ENCODE measurements around the gene NOSIP. TPM values are rescaled to one million over a fixed set of nuclear protein-coding genes. Genes with fewer than 3 reads are reported as not detected.
A peak's percentile ranks its signal among the peaks of the same experiment; 100 is the strongest.

The NOSIP gene
- total and polyA plus RNA-seq, 8 donors, result 18.1 to 354 (median 87.3) TPM

DNA sequence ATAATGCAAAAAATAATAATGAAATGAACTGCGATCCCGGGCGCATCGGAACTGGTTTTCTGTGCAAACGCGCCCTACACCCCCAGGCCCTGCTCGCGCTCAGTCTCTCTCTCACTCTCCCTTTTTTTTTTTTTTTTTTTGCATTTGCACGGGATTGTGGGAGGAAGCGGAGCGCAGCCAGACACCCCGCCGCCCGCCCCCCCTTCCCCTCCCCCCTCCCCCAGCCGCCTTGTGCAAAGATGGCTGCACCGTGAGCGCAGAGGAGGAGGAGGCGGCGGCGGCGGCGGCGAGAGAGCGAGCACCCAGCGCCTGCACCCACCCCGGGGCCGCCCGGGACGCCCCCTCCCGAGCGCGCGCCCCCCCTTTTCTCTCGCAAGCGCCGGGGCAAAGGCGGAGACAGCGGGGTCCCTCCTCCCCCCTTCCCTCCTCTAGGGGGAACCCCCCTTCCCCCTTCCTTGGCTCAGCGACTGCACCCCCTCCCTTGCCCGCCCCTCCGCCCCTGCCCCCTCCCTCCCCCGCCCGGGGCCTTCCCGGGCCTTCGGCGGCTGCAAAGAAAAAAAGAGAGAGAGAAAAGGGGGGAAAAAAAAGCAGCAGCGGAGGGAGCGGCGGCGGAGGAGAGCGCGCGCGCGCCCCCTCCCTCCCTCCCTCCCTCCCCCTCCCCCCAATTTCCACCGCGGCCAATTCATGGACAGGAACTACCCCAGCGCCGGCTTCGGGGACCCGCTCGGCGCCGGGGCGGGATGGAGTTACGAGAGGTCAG, 10.8 kb upstream of the NOSIP start, which contains the start of gene PRR12:
TSS of gene PRR12 (plus strand) at position 212 of the 760 bp plus-strand sequence. CDS start at position 685, 473 bp downstream.
- Histone ChIP-seq H3K9me3 (no peaks in the 10 kb centered on the region), H3K4me1 (peaks cover 21 to 53% (median 45%) of the 10 kb centered on the region in 4 donors), H3K27ac (peak within 1 kb of the TSS; percentile 92 to 99 (median 96)), H3K27me3 (no peaks in the 10 kb centered on the region), H3K36me3 (peaks cover 20 to 24% (median 23%) of the 10 kb centered on the region in 4 donors), H3K4me3 (peak within 1 kb of the TSS; percentile 70 to 95 (median 90))
- DNase-seq, result peak; percentile 59 to 91
- no peak for TF ChIP-seq EP300 (IDR thresholded peaks at IDR 0.05)
- no peak for TF ChIP-seq POLR2AphosphoS5 (IDR thresholded peaks at IDR 0.05)
- TF ChIP-seq, protein P1, sequence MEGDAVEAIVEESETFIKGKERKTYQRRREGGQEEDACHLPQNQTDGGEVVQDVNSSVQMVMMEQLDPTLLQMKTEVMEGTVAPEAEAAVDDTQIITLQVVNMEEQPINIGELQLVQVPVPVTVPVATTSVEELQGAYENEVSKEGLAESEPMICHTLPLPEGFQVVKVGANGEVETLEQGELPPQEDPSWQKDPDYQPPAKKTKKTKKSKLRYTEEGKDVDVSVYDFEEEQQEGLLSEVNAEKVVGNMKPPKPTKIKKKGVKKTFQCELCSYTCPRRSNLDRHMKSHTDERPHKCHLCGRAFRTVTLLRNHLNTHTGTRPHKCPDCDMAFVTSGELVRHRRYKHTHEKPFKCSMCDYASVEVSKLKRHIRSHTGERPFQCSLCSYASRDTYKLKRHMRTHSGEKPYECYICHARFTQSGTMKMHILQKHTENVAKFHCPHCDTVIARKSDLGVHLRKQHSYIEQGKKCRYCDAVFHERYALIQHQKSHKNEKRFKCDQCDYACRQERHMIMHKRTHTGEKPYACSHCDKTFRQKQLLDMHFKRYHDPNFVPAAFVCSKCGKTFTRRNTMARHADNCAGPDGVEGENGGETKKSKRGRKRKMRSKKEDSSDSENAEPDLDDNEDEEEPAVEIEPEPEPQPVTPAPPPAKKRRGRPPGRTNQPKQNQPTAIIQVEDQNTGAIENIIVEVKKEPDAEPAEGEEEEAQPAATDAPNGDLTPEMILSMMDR (IDR thresholded peaks at IDR 0.05), result no peak
- no peak for TF ChIP-seq POLR2A (IDR thresholded peaks at IDR 0.05)
- intact Hi-C loops (cut with DNase I; ENCODE audit: low total_unique reads), result no loop called here
- WGBS, 5 donors, result 0 to 2% (median 1%) methylated on average over 34 to 60 of the region's 66 CpGs

DNA sequence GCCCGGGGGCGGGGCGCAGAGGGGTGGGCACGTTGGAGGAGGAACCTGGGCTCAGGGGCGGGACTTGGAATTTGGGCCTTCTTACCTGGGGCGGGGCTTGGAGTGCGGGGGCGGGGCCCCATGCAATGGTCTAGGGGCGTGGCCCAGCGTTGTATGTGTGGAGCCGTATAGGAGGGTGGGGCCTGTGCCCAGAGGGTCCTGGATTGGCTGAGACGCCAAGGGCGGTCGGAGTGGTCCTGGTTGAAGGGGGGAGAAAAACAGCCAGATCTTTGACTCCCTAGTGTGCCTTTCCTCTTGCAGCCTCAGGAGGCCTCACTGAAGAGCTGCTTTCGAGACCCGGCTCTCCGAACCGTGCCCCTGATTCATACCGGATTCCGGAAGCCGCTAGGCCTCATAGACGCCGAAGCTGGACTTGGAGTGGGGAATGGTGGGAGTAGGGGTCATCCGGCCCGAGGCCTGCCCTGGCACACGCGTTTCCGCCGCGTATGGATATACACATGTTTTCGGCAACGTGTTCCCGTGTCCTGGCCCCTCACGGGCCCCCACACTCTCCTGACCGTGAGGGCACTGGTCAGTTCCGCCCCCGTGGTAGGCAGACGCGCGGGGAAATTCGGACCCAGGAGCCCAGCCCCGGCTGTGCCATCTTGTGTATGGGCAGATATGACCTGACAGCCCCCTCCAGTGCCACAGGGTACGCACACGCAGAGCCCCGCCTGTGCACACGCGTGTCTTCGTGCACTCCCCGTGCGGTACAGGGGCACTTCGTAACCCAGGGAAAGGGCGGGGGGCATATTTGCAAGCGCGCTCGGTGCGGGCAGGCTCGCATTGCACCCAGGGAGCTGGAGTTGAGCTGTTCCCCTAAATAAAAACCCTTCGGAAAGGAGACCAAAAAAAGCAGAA, 10.0 kb upstream of the NOSIP start:
- peak overlapping the region; percentile 92 to 99 (median 95) for H3K27ac ChIP-seq
- H3K4me3 ChIP-seq, result peak overlapping the region; percentile 70 to 95 (median 90)
- peaks cover 21 to 49% (median 45%) of the 10 kb centered on the region in 4 donors for H3K4me1 ChIP-seq
- TF ChIP-seq POLR2AphosphoS5 (IDR thresholded peaks at IDR 0.05), result peak in 2 of 3 donors; percentile 76 to 86
- TF ChIP-seq, protein P1 (IDR thresholded peaks at IDR 0.05), result no peak
- no peak for TF ChIP-seq POLR2A (IDR thresholded peaks at IDR 0.05)
- no peaks in the 10 kb centered on the region for H3K27me3 ChIP-seq
- H3K9me3 ChIP-seq, result no peaks in the 10 kb centered on the region
- H3K36me3 ChIP-seq, result peaks cover 12 to 16% (median 15%) of the 10 kb centered on the region in 4 donors
- intact Hi-C loops (cut with DNase I; ENCODE audit: low total_unique reads), result no loop called here
- DNase-seq, result peak; percentile 98 to 99
- WGBS, 5 donors, result 0 to 1% (median 0%) methylated on average over 19 to 58 of the region's 58 CpGs

DNA sequence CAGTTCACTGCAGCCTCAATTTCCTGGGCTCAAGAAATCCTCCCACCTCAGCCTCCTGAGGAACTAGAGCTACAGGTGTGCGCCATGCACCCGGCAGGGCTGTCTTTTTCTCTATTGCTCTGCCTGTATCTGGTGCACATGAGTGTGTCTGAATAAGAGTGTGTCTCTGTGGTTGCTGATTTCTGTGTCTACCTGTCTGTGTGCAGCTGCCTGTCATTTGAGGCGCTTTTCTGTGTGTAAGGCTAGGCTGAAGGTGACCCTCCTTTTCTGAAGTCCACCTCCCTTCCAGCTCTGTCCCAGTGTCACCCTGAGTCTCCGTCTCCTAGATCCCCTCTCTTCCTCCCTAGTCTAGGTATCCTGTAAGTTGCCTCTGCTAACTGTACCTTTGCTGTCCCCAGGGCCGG, 9.1 kb upstream of the NOSIP start:
- WGBS, 5 donors, result 39 to 48% (median 40%) methylated on average over 5 of the region's 5 CpGs
- H3K4me3 ChIP-seq, result peak overlapping the region; percentile 70 to 95 (median 90)
- no peaks in the 10 kb centered on the region for H3K9me3 ChIP-seq
- peak overlapping the region; percentile 92 to 99 (median 95) for H3K27ac ChIP-seq
- no peak for TF ChIP-seq POLR2AphosphoS5 (IDR thresholded peaks at IDR 0.05)
- H3K4me1 ChIP-seq, result peaks cover 21 to 42% (median 41%) of the 10 kb centered on the region in 4 donors
- no peaks in the 10 kb centered on the region for H3K27me3 ChIP-seq
- intact Hi-C loops (cut with DNase I; ENCODE audit: low total_unique reads), result no loop called here
- H3K36me3 ChIP-seq, result peaks cover 4 to 8% (median 7%) of the 10 kb centered on the region in 4 donors
- no peak for DNase-seq

DNA sequence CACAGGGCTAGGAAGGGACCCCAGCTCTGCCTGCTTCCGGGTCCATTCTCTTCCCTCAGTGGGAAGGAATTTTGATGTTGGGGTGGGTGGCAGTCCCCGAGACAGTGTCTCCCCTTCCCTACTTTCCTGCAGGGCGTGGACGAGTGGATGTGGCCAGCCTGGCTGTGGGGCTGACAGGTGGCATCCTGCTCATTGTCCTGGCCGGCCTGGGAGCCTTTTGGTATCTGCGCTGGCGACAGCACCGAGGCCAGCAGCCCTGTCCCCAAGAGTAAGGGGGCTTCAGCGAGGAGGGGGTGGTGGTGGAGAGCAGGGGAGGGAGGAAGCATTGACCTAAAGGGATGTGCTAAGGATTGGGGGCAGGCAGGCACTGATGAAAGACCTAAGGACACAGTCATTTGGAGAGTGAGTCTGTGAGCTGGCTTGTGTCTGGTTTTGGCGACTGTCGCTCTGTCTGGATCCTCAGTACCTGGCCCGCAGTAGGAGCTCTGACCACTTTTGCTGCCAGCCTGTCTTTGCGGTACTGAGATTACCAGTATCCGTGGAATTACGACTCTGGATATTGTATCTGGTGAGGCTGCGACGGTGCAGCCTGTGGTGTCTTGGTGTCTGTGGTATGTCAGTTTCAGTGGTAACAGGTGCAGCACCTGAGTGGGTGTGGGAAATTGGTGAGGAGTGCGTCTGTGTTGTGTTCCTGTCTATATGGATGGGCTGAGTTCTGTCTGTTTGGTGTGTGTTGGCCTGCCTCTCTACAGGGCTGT, 8.2 kb upstream of the NOSIP start:
- Histone ChIP-seq H3K4me1 (peaks cover 12 to 32% (median 32%) of the 10 kb centered on the region in 4 donors), H3K4me3 (no peak overlapping the region), H3K27me3 (no peaks in the 10 kb centered on the region), H3K36me3 (no peaks in the 10 kb centered on the region), H3K27ac (peak overlapping the region in 1 of 5 donors; percentile 29), H3K9me3 (no peaks in the 10 kb centered on the region)
- TF ChIP-seq EP300 (IDR thresholded peaks at IDR 0.05), result no peak
- intact Hi-C loops (cut with DNase I; ENCODE audit: low total_unique reads), result no loop called here
- DNase-seq, result no peak
- 78 to 85% (median 82%) methylated on average over 18 of the region's 18 CpGs for WGBS, 5 donors
